ENCODE results near the gene NKX6-2.
"Not testable (repeated sequence)": the region's sequence is repeated elsewhere in the genome, so short reads cannot be mapped to it uniquely, and the experiment has no call there.

The NKX6-2 gene

DNA sequence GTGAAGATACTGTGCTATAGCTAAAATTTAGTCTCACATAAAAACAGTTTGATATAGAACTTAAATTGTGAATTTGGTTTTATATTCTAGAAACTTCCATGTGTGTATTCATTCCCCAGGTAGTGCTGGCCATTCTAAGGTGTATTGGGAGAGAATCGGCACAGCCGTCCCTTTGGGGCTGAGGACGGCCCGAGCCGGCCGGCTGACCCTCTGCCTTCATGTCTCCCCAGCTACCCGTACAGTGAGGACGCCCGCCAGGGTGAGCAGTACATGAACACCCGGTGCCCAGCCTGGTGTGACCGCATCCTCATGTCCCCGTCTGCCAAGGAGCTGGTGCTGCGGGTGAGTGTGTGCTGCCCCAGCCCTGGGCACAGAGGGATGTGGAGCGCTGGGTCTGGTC, 8.5 kb downstream of the NKX6-2 start:
- no peak for DNase-seq

DNA sequence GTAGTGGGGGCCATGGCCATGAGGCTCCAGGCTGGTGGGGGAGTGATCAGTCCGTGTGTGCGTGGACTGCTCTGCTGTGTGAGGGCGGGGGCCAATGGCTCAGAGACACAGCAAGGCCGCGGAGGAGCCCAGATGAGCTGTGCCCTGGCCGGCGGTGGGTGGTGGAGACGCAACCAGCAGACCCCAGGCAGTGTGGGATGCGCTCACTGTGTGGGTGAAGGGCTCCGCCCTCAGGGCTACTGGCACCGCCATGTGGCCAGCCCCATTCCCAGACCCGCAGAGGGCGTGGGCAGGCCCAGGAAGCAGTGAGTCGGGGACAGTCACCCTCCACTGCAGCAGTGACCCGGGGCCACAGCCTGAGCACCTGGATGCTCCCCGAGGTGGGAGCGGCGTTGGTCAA, 9.1 kb downstream of the NKX6-2 start:
- DNase-seq: no peak

GRCh38 chr10:132776186-132776585, 9.8 kb downstream of the NKX6-2 start:
- no peak for DNase-seq

DNA sequence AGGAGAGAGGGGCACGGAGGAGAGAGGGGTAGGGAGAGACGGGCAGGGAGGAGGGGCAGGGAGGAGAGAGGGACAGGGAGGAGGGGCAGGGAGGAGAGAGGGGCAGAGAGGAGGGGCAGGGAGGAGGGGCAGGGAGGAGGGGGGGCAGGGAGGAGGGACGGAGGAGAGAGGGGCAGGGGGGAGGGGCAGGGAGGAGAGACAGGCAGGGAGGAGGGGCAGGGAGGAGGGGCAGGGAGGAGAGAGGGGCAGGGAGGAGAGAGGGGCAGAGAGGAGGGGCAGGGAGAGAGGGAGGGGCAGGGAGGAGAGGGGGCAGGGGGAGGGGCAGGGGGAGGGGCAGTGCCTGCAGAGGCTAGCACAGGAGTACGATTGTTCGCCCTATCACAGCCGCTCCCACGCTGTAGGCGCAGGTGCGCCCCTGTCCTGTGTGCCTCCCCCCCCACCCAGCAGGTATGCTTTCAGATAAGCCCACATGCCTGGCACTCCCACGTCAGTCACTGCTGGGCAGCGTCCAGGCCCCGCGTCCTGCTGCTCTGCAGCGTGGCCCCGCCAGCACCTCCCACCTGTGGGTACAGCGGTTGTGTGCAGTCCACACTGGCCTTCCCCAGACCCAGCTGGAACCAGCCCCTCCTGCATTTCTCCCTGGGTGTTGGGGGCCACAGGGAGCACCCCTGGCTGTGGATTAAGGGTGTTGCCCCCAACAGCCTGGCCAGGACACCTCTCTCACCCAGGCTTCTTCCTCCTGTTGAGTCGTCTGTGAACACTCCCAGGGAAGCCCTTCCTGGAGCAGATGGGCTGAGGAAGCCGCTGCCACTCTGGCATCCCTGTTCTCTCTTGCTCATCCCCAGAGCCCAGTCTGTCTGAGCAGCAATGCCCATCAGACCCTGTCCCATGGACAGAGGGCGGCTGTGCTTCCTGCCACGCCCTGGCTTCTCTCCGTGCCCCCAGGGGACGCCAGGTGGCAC, 10.8 kb downstream of the NKX6-2 start:
- DNase-seq: no peak

DNA sequence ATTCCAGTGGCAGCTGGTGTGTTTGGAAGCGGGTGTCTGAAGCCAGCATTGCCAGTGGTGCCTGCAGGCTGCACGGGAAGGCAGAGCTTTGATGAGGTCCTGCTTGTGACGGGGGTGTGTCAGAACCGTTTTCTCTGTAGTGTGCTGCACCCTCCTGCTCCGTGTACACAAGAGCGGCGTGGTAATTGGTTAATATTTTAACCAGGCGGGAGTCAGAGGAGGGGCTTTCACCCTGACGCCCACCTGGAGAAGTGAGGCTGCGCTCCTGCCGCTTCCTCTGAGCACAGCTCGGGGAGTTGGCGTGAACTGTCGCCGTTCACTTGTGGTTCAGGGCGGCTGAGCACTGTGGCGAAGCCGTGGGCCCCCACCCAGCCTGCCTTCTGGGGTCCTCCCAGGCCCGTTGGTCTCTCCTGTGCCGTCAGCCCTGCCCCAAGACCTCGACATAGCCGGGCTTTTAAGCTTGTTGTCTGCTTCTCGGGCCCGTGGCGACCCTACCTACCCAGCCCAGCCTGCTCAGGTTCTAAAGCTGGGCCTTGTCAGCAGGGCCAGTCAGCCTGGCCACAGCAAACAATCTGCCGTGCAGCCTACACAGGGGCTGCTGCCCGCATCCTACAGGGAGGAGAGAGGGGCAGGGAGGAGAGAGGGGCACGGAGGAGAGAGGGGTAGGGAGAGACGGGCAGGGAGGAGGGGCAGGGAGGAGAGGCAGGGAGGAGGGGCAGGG, 11.6 kb downstream of the NKX6-2 start:
- DNase-seq: no peak

DNA sequence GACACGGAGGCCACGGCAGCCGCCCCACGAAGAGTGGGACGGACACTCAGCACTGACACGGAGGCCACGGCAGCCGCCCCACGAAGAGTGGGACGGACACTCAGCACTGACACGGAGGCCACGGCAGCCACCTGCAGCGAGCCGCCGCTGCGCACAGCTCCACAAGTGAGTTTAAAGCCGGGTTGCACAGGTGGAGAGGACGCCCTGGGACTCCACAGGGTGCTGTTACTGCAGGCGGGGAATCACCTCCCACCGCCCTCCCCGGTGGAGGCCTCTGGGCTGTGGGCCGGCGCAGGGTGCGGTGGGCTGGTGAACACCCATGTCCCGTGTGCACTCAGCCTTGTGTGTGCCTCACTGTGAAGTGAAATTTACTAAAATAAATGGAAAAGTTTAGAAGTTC, 13.1 kb downstream of the NKX6-2 start:
- not testable (repeated sequence) for DNase-seq

DNA sequence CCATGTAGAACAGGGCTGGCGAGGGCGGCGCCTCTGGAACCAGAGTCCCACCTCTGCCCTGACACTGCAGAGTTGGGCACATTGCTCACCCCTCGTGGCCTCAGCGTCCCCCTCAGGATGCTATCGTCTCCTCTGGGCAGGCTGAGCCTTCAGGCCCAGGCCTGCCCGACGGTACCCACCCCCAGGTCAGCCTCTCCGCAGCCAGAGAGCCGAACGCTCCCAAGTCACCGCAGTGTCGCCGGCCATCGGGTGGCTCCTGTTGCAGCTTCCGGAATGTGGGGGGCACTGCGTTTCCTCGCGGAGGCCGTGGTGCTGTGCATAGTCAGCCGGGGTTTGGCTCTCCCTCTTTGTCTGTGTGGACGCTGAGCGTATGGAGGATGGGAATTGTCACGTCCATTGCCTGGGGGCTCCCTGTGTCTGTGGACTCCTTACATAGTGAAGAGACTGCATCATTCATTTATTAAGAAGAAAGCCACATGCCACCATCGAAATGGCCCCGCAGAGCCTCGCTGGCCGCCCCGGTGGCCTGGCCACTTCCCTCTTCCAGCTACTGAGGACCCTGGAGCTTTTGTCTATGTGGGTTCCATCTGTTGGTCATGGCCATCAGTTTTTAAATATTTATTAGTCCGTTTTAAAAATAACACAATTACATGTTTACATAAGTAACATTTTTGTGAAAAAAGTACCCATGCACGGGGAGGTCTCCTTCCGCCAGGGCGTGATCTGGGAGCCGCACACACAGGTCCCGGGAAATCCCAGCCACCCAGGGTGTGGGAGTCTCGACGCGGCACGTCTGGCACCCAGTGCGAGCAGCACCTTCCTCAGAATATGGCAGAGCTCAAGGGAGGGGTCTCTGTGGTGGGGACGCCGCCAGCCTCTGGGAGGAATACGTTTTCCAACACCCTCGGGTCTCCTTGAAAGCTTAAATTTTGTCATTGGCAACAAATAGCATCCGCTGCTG, 15.6 kb downstream of the NKX6-2 start:
- DNase-seq: no peak

- DNase-seq: no peak
These were observed 17.4 kb downstream of the NKX6-2 start for GRCh38 chr10:132768346-132769248.

- no peak for DNase-seq
These were observed 19.7 kb downstream of the NKX6-2 start for GRCh38 chr10:132766291-132766690.

- DNase-seq: peak; percentile 36
These were observed 20.5 kb downstream of the NKX6-2 start for GRCh38 chr10:132765435-132765834.

- DNase-seq: no peak
These were observed 21.8 kb downstream of the NKX6-2 start for GRCh38 chr10:132764108-132764507.

GRCh38 chr10:132763545-132763944, 22.4 kb downstream of the NKX6-2 start:
- no peak for DNase-seq

DNA sequence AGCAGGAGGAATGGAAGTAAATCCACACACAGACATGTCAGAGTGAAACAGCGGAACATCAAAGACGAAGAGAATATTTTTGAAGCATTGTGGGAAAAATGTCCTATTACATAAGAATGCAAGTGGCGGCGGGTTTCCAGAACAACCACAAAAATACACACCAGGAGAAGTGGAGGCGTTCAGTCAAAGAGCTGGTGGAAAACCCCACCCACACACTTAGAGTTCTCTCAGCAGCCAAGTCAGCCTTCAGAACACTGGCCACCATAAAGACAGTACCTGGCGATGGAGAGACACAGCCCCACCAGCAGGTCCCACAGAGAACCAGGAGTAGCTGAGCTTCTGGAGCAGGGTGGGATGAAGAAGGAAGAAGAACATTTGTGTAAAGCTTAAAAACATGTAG, 23.7 kb downstream of the NKX6-2 start:
- DNase-seq: no peak

DNA sequence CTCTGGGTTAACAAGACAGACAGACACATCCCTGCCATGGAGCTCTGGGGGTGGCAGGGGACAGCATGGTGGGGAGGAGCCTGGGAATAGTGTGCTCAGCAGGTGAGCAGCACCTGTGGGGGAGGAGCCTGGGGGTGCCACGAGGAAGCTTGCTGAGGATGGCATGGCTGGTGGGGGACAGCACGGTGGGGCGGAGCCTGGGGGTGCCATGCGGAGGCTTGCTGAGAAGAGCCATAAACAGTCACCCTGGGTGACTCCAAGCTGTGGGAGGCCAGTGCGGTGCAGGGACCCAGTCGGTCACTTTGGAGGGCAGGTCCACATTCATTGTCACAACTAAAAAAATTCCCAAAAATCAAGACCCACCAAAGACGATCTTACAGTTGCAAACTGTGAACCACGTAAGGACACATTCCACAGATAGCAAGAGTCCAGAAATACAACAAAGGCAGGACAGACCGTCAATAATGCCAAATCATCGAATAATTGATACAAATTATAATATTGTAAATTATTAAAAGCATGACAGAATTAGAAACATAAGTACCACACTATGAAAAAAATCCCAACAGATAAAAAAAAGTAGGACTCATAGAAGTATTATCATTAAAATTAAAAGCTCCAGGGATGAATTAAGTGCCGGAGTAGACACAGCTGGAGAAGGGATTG, 24.4 kb downstream of the NKX6-2 start:
- DNase-seq: no peak

DNA sequence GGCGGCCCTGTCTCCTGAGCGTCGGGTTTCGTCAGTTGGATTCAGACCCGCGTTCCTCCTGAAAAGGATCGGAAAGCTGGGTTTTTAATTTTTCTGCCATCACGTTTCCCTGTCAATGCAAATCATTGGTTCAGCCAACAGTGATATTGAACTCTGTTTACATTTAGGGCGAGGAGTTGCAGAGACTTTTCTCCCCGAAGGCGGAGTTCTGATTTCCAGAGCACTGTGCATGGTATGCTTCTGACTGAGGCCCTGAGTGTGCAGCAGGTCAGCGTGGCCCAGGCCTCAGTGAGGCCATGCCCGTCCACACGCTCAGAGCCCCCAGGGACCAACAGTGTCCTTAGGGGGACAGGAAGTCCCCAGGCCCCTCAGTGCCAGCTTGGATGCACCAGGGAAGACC, 27.1 kb downstream of the NKX6-2 start:
- no peak for DNase-seq

DNA sequence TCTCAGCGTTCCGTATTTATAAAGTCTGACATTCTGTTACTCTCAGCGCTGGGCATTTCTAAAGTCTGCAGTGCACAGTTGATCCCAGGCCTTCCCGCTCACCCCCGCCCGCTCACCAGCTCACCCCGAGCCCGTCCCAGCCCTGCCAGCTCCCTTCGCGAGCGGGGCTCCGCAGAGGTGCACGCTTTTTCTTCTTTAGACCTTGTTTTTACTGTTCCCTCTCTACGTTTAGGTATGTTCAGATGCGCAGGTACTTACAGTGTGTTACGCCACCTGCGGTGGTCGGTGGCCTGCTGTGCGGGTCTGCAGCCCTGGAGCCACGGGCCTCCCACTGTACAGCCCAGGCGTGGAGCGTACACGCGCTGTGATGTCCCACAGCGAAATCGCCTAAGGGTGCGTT, 28.8 kb downstream of the NKX6-2 start:
- DNase-seq: no peak

DNA sequence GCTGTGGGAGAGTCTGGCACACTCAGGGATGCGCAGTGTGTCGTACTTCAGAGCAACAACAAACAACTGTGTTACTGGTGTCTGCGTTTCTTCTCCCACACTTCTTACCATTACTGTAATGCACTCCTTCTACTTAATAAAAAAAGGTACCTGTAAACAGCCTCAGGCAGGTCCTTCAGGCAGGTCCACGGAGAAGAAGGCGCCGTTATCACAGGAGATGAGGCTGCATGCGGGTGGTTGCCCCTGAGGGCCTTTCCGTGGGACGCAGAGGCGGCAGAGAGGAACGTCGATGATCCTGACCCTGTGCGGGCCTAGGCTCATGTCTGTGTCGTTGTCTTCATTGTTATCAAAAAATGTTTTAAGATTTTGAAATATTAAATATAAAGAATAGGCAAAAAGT, 29.4 kb downstream of the NKX6-2 start:
- DNase-seq: no peak

GRCh38 chr10:132755166-132755711, 30.7 kb downstream of the NKX6-2 start:
- no peak for DNase-seq

- DNase-seq: no peak
These were observed 31.9 kb downstream of the NKX6-2 start for GRCh38 chr10:132754071-132754470.

- no peak for DNase-seq
These were observed 32.4 kb downstream of the NKX6-2 start for GRCh38 chr10:132753596-132753995.

- DNase-seq: no peak
These were observed 33.0 kb downstream of the NKX6-2 start for GRCh38 chr10:132752961-132753360.
